Mucosa of descending colon (tissue), 3 donors: ENCODE measurements around the gene GNPTAB. TPM values are rescaled to one million over a fixed set of nuclear protein-coding genes. Genes with fewer than 3 reads are reported as not detected.
A peak's percentile ranks its signal among the peaks of the same experiment; 100 is the strongest.

Experiments
- ATAC-seq: fragments of 200-7000 bp; cut with Tn5 transposase; one replicate; pipeline ENCODE4 v1.9.1; 2020; ENCODE audit warnings: mild to moderate bottlenecking, moderate library complexity
- DNase-seq, 3 donors: peaks; one replicate each; pipeline ENCODE4 v3.0.0-alpha.2; 2020
- H3K36me3 ChIP-seq: fragments of 200-600 bp; one replicate; pipeline ENCODE4 v1.8.0; 2021; ENCODE audit warnings: low read depth, mild to moderate bottlenecking
- H3K4me1 ChIP-seq: fragments of 200-600 bp; one replicate; pipeline ENCODE4 v1.8.0; 2021; ENCODE audit warnings: low read depth, mild to moderate bottlenecking
- H3K4me3 ChIP-seq: fragments of 200-600 bp; one replicate; pipeline ENCODE4 v1.8.0; 2021; ENCODE audit warnings: mild to moderate bottlenecking
- H3K9me3 ChIP-seq: fragments of 200-600 bp; one replicate; pipeline ENCODE4 v1.8.0; 2021; ENCODE audit warnings: mild to moderate bottlenecking
- CTCF ChIP-seq: fragments of 200-600 bp; IDR thresholded peaks from one replicate; pipeline ENCODE4 v1.8.0; 2022; ENCODE audit warnings: antibody characterized with exemption, mild to moderate bottlenecking
- intact Hi-C, 2 donors: fragments of 100-400 bp; cut with DNase I in 1 of 2; cut with micrococcal nuclease in 1 of 2; formaldehyde crosslinking; loops; one replicate each; pipeline versions ENCODE4 v1.11.0 to v1.11.1; 2022; cut with DNase I, micrococcal nuclease
- total RNA-seq, 3 donors: library from RNA; stranded (reverse); fragmentation: NEBNext Ultra II Directional in 2 of 3; extraction: Animal tissue kit (Norgen Biotek cat#: 25700) in 2 of 3; gene quantifications; one replicate each; pipeline versions ENCODE4 v1.2.1 to v1.2.4, GENCODE V29; 2021 to 2023
- donor health status: DM: no; HTN: no; CAD: no; lungs with moderate emphysema.
- donor health status: DM: no; HTN: no; CAD: no.
- donor health status: DM: no; HTN: yes; CAD: no.

Gene GNPTAB
- total RNA-seq, 3 donors from 2014 or later, result 62.9 to 104 (median 88.9) TPM

GRCh38 chr12:101855976-101856375, 25.2 kb upstream of the GNPTAB start:
- TF ChIP-seq CTCF, result no peak
- Histone ChIP-seq H3K36me3 (no peaks in the 10 kb centered on the region), H3K4me1 (peaks cover 8% of the 10 kb centered on the region), H3K4me3 (no peak overlapping the region), H3K9me3 (no peaks in the 10 kb centered on the region)
- intact Hi-C loops, result no loop called here
- ATAC-seq (no peak), DNase-seq (no peak)

- no peaks in the 10 kb centered on the region for H3K9me3 ChIP-seq
- ATAC-seq, result no peak
- intact Hi-C loops, result no loop called here
- no peak for TF ChIP-seq CTCF
- peaks cover 8% of the 10 kb centered on the region for H3K4me1 ChIP-seq
- DNase-seq, result no peak
- H3K36me3 ChIP-seq, result no peaks in the 10 kb centered on the region
- H3K4me3 ChIP-seq, result no peak overlapping the region
Observed at GRCh38 chr12:101855364-101855884, 24.7 kb upstream of the GNPTAB start.

GRCh38 chr12:101854747-101855146, 24.0 kb upstream of the GNPTAB start:
- Histone ChIP-seq H3K4me1 (peaks cover 8% of the 10 kb centered on the region), H3K4me3 (no peak overlapping the region), H3K9me3 (no peaks in the 10 kb centered on the region), H3K36me3 (no peaks in the 10 kb centered on the region)
- intact Hi-C loops, result no loop called here
- DNase-seq (no peak), ATAC-seq (peak; percentile 31)
- no peak for TF ChIP-seq CTCF

- DNase-seq (no peak), ATAC-seq (no peak)
- peaks cover 8% of the 10 kb centered on the region for H3K4me1 ChIP-seq
- TF ChIP-seq CTCF, result no peak
- H3K4me3 ChIP-seq, result no peak overlapping the region
- H3K9me3 ChIP-seq, result no peaks in the 10 kb centered on the region
- intact Hi-C loops, result no loop called here
- no peaks in the 10 kb centered on the region for H3K36me3 ChIP-seq
Observed at GRCh38 chr12:101852998-101853397, 22.2 kb upstream of the GNPTAB start.

GRCh38 chr12:101850199-101850598, 19.4 kb upstream of the GNPTAB start:
- Histone ChIP-seq H3K4me1 (no peaks in the 10 kb centered on the region), H3K9me3 (no peaks in the 10 kb centered on the region), H3K4me3 (no peak overlapping the region), H3K36me3 (no peaks in the 10 kb centered on the region)
- TF ChIP-seq CTCF, result no peak
- intact Hi-C loops, result no loop called here
- no peak for ATAC-seq
- no peak for DNase-seq

GRCh38 chr12:101847325-101847724, 16.6 kb upstream of the GNPTAB start:
- Histone ChIP-seq H3K36me3 (no peaks in the 10 kb centered on the region), H3K4me1 (no peaks in the 10 kb centered on the region), H3K9me3 (no peaks in the 10 kb centered on the region), H3K4me3 (no peak overlapping the region)
- DNase-seq (no peak), ATAC-seq (no peak)
- intact Hi-C loops, result no loop called here
- no peak for TF ChIP-seq CTCF
